ENCODE results near the gene KISS1.

DNA sequence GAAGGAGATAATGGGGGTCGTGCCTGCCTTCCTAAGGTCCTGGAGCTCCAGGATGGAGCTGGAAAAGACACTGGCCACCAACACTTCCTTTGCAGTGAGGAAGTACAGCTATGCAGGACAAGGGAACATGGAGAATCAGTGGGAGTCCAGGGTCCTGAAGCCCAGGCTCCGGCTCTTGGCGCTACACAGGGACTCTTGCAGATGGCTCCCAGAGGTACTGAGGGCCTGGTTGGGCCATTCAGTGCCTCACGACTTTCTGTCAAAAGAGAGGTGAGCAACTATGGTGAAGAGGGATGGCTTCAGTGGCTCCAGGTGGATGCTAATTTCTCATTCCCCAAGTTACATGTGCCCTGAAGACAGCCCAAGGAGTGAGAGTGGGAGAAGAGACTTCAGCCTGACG, 42.6 kb downstream of the KISS1 start:
- no peak for TF ChIP-seq CTCF (IDR thresholded peaks at IDR 0.05)
- TF ChIP-seq POLR2A (IDR thresholded peaks at IDR 0.05) = no peak
